ENCODE results near the gene PRDX4.

- no peak for TF ChIP-seq POLR2A (IDR thresholded peaks at IDR 0.05)
- no peak for TF ChIP-seq CTCF (IDR thresholded peaks at IDR 0.05)
Observed at GRCh38 chrX:23664496-23664895, 2.8 kb upstream of the PRDX4 start.

All from thyroid gland (tissue), 4 donors.